Muscle layer of duodenum (tissue), 2 donors: ENCODE results near the gene DHDH.

ENCODE experiments used
- H3K27ac ChIP-seq: one replicate; pipeline ENCODE4 v1.7.0; 2013; ENCODE audit warnings: mild to moderate bottlenecking, low read length
- H3K27me3 ChIP-seq: one replicate; pipeline ENCODE4 v1.7.0; 2013; ENCODE audit warnings: low read depth, mild to moderate bottlenecking, control low read depth, low read length
- H3K36me3 ChIP-seq, 2 donors: one replicate each; pipeline ENCODE4 v1.7.0; 2013; ENCODE audit warnings: low read length in 2 of 2, control low read depth in 1 of 2, mild to moderate bottlenecking in 1 of 2; ENCODE audit not compliant: insufficient read depth in 2 of 2, control insufficient read depth in 1 of 2
- H3K4me1 ChIP-seq, 2 donors: one replicate each; pipeline ENCODE4 v1.7.0; 2013; ENCODE audit warnings: low read length in 2 of 2, mild to moderate bottlenecking in 2 of 2, control low read depth in 1 of 2, moderate library complexity in 1 of 2; ENCODE audit not compliant: insufficient read depth in 2 of 2, control insufficient read depth in 1 of 2
- H3K4me3 ChIP-seq, 2 donors: one replicate each; pipeline ENCODE4 v1.7.0; 2013; ENCODE audit warnings: low read length in 2 of 2, low read depth in 1 of 2, mild to moderate bottlenecking in 1 of 2
- H3K9me3 ChIP-seq, 2 donors: one replicate each; pipeline ENCODE4 v1.7.0; 2013; ENCODE audit warnings: low read length in 2 of 2, control low read depth in 1 of 2, mild to moderate bottlenecking in 1 of 2; ENCODE audit not compliant: control insufficient read depth in 1 of 2
- donor health status: healthy.

DHDH gene

DNA sequence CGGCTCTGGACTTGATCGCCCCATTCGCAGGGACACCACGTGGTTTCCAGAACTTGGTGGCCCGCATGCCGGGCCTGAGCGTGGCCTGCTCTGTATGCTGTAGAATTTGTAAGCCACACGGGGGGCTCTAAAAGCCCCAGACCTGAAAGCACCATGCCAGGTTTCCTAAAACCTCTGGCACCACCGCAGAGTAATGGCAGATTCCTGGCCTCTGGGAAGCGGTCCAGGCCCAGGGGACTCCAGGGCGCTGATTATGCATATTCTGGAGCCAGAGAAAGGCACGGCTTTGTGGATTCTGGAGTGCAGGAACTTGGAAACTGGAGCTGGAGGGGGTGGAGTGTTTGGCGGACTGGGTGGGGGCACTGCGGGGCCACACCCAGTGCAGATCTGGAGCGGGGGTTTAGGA, 35.3 kb downstream of the DHDH start:
- no peak overlapping the region for H3K4me3 ChIP-seq
- H3K4me1 ChIP-seq = peaks cover 13 to 46% of the 10 kb centered on the region in 2 donors
- no peaks in the 10 kb centered on the region for H3K9me3 ChIP-seq
- H3K27ac ChIP-seq = no peak overlapping the region
- no peaks in the 10 kb centered on the region for H3K27me3 ChIP-seq
- H3K36me3 ChIP-seq = peaks cover 19 to 53% of the 10 kb centered on the region in 2 donors

DNA sequence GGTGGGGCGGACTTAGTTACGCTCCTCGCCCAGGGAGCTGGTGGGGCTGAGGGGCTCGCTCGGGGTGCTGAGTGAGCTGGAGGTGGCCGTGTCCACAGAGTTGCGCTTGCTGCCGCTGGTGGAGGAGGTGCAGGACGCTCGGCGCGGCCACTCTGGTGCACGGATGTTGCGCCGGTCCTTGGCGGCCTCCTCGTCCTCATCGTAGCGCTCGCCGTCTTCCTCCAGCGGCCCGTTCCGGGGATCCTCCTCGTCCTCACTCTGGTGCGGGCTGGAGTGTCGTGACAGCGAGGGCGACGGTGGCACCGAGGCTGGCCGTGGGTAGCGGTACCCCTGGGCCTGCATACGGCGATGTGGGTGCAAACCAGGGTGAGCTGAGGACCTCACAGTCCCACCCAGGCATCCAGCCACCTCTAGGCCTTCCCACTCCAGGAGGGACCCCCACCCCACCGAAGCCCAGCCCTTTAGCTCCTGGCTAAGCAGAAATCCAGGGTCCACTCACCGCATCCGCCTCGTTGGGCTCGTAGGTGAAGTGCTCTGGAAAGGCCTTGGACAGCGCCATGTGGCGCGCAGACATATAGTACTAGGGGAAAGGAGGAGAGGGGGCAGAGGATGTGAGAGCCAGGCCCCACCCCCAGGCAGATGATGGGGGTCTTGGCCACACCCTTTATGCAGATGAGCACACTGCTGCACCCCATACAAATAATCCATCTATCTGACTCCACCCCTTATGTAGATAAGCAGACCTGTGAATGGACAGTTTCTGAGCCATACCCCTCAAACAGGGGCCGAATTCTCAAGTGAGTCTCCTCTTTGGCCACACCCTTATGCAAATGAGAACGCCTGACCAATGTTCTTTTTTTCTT, 36.0 kb downstream of the DHDH start:
- H3K27ac ChIP-seq = no peak overlapping the region
- H3K4me1 ChIP-seq = peaks cover 6 to 39% of the 10 kb centered on the region in 2 donors
- H3K27me3 ChIP-seq = no peaks in the 10 kb centered on the region
- H3K4me3 ChIP-seq = no peak overlapping the region
- no peaks in the 10 kb centered on the region for H3K9me3 ChIP-seq
- H3K36me3 ChIP-seq = peaks cover 19 to 53% of the 10 kb centered on the region in 2 donors

DNA sequence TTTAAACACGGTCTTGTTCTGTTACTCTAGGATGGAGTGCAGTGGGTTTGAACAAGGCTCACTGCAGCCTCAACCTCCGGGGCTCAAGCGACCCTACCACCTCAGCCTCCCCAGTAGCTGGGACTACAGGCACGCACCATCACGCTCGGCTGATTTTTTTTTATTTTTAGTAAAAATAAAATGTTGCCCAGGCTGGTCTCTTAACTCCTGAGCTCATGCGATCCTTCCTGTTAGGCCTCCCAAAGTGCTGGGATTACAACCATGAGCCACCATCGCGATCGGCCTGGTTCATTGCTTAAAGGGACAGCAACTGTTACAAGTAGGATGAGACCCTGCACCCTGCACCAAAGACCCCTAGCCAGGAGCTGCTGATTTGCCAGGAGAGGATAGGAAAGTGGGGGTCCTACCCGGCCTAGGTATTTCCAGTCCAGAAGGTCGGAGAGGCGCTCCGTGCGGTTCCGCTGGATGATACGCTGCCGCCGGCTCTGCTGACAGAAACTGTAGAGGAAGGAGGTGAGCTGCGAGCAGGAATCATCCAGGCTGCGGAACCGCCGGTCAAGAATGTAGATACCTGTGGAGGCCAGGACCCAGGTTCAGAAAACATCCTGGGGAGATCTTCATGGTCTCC, 36.8 kb downstream of the DHDH start:
- H3K4me1 ChIP-seq = peaks cover 4 to 37% of the 10 kb centered on the region in 2 donors
- H3K4me3 ChIP-seq = no peak overlapping the region
- peaks cover 19 to 54% of the 10 kb centered on the region in 2 donors for H3K36me3 ChIP-seq
- no peaks in the 10 kb centered on the region for H3K27me3 ChIP-seq
- H3K9me3 ChIP-seq = no peaks in the 10 kb centered on the region
- no peak overlapping the region for H3K27ac ChIP-seq

DNA sequence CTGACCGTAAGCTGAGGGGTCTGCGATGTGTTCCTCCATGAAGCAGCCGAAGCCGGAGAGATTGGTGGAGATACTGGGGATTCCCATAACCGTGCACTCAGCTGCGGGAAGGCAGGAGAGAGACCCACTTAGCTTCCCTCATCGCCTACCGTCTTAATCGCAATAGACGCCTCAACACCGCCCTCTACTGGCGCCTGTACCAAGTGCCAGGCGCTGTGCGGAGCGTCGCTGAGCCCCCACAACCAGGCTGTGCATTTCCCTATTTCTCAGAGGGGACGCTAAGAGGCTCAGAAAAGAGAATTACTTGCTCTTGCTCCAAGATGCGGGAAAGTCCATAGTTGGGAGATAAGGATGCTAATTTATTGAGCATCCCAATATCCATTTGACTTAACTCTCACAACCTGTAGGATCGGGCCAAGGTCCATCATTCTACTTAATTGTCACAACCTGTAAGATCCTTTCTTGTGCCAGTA, 37.5 kb downstream of the DHDH start:
- Histone ChIP-seq H3K27me3 (no peaks in the 10 kb centered on the region), H3K36me3 (peaks cover 19 to 53% of the 10 kb centered on the region in 2 donors), H3K27ac (no peak overlapping the region), H3K9me3 (no peaks in the 10 kb centered on the region), H3K4me3 (no peak overlapping the region), H3K4me1 (peaks cover 4 to 37% of the 10 kb centered on the region in 2 donors)

DNA sequence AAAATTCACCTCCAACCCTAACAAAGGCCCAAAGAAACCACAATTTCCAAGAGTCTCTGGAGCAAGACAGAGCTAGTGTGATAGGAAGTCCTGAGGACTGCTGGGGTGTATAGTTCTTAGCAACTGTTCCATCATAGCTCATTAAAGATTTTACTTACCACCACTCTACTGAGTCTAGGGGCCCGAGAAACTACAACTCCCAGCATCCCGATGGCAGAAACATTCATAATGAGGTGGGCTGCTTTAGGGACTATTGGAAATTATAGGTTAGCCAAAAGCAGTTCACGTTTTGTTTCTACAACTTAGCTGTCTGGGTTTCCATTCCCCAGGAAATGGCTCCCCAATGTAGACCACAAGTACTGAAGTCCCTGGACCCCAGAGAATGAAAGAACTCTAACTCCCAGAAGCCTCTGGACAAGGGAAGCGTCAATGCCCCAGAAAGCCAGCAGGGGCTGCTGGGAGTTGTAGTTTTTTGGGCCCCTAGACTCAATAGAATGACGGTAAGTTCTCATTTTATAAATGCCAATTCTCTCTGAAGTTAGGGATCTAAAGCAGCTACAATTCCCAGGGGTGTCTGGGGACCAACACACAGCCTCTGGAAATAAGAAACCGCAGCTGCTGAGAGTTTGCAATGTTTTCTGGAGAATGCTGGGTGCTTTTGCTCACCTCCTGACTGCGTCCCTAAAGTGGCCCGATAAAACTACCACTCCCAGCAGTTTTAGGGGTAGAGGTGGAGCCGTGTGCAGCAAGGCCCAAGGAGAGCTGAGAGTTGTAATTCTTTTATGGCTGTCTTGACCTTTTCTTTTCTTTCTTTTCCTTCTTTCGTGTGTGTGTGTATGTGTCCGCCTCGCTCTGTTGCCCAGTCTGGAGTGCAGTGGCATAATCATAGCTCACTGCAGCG, 42.7 kb downstream of the DHDH start:
- no peak overlapping the region for H3K4me3 ChIP-seq
- no peak overlapping the region for H3K27ac ChIP-seq
- H3K9me3 ChIP-seq = no peaks in the 10 kb centered on the region
- peaks cover 11 to 24% of the 10 kb centered on the region in 2 donors for H3K36me3 ChIP-seq
- no peaks in the 10 kb centered on the region for H3K27me3 ChIP-seq
- peaks cover 0 to under 1% of the 10 kb centered on the region in 2 donors for H3K4me1 ChIP-seq

DNA sequence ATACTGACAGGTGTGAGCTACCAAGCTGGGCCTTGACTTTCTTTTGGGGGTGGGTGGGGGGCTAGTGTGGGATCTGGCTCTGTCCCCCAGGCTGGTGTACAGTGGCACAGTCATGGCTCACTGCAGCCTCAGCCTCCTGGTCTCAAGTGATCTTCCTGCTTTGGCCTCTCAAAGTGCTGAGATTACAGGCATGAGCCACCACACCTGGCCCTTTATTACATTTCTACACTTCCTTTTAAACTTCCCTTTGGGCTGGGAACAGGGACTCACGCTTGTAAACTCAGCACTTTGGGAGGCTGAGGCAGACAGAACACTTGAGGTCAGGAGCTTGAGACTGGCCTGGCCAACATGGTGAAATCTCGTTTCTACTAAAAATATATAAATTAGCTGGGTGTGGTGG, 43.6 kb downstream of the DHDH start:
- H3K9me3 ChIP-seq = no peaks in the 10 kb centered on the region
- no peaks in the 10 kb centered on the region for H3K27me3 ChIP-seq
- no peak overlapping the region for H3K27ac ChIP-seq
- no peaks in the 10 kb centered on the region for H3K4me1 ChIP-seq
- H3K4me3 ChIP-seq = no peak overlapping the region
- H3K36me3 ChIP-seq = peaks cover 11 to 32% of the 10 kb centered on the region in 2 donors

DNA sequence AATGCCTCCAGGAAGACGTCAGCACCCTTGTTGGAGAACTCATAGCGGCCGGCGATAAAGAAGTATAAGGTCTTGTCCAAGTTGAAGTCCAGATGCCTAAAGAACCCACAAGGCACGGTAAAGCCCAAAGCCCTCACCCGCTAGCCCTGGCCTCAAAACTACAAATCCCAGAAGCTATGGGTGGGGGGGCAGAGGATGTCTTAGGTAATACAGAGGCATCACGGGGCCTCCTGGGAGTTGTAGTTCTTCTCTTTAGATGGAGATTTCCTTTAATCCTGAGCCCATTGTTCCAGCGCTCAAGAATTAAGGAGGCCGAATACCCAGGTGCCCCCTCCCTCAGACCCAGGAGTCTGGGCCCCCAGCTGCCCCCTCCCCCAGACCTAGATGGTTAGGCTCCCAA, 48.8 kb downstream of the DHDH start:
- Histone ChIP-seq H3K27ac (no peak overlapping the region), H3K4me3 (no peak overlapping the region), H3K4me1 (no peaks in the 10 kb centered on the region), H3K36me3 (peaks cover 17 to 52% of the 10 kb centered on the region in 2 donors), H3K27me3 (no peaks in the 10 kb centered on the region), H3K9me3 (no peaks in the 10 kb centered on the region)

DNA sequence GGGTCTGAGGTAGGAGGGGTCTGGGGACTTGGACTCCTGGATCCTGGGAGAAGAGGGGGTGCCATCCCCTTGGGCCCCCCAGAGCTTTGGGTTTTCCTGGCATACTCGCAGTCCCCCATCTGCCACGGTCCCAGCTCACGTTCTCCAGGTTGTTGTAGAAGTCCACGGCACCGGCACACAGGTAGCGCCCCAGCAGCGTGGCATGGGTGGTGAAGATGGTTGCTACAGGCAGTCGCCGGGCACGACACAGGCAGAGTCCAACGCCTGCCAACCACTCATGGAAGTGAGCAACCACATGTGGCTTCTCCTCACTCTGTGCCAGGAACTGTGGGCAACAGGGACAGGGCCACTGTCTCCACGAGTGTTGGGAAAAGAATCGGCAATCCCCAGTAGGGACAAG, 52.2 kb downstream of the DHDH start:
- peaks cover 0 to 6% of the 10 kb centered on the region in 2 donors for H3K4me1 ChIP-seq
- no peaks in the 10 kb centered on the region for H3K27me3 ChIP-seq
- no peak overlapping the region for H3K4me3 ChIP-seq
- H3K27ac ChIP-seq = no peak overlapping the region
- H3K36me3 ChIP-seq = peaks cover 12 to 65% of the 10 kb centered on the region in 2 donors
- no peaks in the 10 kb centered on the region for H3K9me3 ChIP-seq

DNA sequence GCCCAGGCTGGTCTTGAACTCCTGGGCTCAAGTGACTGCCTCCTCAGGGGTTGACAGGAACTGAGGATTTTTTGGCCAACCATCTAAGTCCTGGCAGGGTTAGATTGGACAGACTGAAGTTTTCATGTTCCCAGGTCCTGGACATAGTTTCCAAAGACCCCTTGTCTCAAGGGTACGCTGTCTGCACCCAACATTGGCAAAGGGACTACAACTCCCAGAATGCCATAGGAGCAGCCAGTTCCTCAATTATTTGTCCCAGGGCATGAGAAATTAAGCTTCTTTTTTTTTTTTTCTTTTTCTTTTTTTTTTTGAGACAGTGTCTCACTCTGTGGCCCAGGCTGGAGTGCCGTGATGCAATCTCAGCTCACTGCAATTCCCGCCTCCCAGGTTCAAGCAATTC, 52.7 kb downstream of the DHDH start:
- H3K27ac ChIP-seq = no peak overlapping the region
- H3K27me3 ChIP-seq = no peaks in the 10 kb centered on the region
- H3K4me3 ChIP-seq = no peak overlapping the region
- H3K4me1 ChIP-seq = peaks cover 0 to 11% of the 10 kb centered on the region in 2 donors
- no peaks in the 10 kb centered on the region for H3K9me3 ChIP-seq
- H3K36me3 ChIP-seq = peaks cover 12 to 65% of the 10 kb centered on the region in 2 donors

DNA sequence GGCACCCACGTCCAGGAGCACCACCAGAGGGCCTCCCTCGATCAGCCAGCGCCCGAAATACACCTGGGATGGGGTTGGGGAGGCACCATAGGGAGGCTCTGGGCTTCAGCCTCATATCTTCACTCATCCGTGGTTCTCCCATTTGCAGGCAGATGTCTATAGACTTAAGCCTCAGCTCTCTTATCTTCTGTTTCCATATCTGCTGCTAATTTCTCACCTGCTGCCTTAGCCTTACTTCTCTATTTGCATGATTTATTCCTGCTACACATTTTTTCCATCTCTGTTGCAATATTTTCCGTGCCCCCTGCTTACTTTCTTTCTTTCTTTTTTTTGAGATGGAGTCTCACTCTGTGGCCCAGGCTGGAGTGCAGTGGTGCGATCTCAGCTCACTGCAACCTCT, 53.8 kb downstream of the DHDH start:
- peaks cover 12 to 54% of the 10 kb centered on the region in 2 donors for H3K36me3 ChIP-seq
- no peak overlapping the region for H3K27ac ChIP-seq
- H3K4me1 ChIP-seq = peaks cover 5 to 20% of the 10 kb centered on the region in 2 donors
- H3K9me3 ChIP-seq = no peaks in the 10 kb centered on the region
- no peak overlapping the region for H3K4me3 ChIP-seq
- no peaks in the 10 kb centered on the region for H3K27me3 ChIP-seq

DNA sequence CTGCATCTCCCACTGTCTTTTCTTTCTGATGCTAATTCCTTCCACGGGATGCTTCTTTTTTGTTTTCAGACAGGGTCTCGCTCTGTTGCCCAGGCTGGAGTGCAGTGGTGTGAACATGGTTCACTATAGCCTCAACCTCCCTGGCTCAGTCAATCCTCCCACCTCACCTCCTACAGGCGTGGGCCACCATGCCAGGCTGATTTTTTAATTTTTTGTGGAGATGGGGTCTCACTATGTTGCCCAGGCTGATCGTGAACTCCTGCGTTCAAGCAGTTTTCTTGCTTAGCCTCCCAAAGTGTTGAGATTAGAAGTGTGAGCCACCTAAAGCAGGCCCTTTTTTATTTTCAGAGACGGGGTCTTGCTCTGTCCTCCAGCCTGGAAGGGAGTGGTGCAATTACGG, 54.8 kb downstream of the DHDH start:
- Histone ChIP-seq H3K4me3 (no peak overlapping the region), H3K27ac (no peak overlapping the region), H3K27me3 (no peaks in the 10 kb centered on the region), H3K4me1 (peaks cover 5 to 20% of the 10 kb centered on the region in 2 donors), H3K9me3 (no peaks in the 10 kb centered on the region), H3K36me3 (peaks cover 8 to 47% of the 10 kb centered on the region in 2 donors)
